Measurements from ENCODE around the gene KANSL3.

Gene KANSL3

DNA sequence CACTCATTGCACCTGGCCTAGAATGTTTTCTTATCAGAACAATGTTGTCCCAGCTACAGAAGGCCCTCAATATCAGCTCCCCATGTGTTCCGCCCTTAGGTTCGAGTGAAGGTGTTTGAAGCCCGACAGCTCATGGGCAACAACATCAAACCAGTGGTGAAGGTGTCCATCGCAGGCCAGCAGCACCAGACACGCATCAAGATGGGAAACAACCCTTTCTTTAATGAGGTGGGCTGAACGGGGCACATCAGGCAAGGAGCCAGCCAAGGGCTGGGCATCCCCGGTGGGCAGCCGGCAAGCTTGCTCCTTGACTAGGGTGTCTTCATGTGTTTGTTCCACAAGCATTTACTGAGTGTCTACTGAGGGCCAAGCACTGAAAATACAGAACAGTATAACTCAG lies 13.7 kb upstream of the KANSL3 start:
- DNase-seq = no peak

DNA sequence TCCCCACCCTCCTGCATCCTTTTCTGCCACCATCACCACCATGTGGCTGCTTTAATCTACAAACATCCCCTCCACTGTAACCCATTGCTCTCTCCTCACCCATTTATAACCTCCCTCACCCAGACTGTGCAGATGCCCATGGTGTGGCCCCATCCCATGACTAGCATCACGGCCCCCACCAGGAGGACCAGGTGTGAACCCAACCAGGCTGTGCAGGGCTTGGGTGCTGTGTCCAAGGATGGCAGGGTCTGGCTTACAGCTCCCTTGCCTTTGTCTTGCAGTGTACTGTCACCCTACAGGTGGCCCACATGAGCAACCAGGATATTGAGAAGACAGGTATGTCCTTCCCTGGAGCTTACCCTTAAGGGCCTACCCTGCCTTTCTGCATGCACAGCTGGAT lies 11.2 kb upstream of the KANSL3 start:
- DNase-seq = no peak

DNA sequence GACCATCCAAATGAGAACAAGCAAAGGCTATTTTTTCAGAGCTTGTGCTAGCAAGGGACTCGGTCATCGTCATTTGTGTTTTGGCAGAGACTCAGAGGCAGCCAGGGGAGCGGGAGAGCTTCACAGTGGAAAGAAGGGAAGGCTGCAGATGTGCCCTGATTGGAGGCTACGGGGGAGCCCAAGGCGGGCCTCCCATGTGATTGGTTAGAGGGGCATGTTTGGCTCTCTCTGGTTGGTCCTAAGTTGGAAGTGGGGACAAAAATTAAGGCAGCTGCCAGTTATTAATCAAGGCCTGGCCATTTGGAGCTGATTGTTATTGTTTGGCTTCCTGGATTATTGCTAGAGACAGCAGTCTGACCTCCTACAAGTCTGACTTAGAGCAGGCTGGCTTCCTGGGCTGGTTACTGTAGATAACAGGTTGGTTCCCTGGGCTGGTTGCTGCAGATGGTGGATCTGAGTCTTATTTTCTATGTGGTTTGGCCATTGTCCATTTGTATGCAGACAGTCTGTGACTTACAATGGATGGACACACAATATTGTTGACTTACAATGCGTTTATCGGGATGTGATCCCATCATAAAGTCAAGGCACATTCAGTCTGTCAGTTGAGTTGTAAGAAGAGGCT lies 10.3 kb upstream of the KANSL3 start:
- DNase-seq = no peak

DNA sequence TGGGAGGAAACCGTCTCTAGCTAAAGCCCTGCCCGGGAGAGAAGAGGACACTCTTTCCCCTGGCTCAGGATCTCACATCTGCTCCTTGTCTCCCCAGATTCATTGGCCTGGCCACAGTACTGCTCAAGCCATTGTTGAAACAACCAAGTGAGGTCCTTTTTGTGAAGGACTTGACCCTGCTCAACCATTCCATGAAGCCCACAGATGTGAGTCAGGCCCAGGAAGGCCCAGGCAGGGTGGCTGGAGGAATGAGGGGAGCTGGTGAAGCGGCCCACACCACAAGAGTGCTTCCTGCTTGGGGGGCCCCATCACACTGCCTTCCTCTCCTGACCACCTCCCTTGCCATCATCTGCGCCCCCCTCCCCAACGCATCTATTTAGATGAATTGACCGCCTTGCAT lies 9.6 kb upstream of the KANSL3 start:
- no peak for DNase-seq

- no peak for DNase-seq
These were observed 4.7 kb upstream of the KANSL3 start, which contains the start of gene FER1L5 for GRCh38 chr2:96642564-96643360. FER1L5 (plus strand) TSS chr2:96642764; CDS start chr2:96642837, 73 bp downstream.

GRCh38 chr2:96637385-96638143 lies 548 bp downstream of the KANSL3 start:
- peak; percentile 94 for DNase-seq

- DNase-seq = no peak
These were observed 1.5 kb downstream of the KANSL3 start for GRCh38 chr2:96636551-96637171.

DNA sequence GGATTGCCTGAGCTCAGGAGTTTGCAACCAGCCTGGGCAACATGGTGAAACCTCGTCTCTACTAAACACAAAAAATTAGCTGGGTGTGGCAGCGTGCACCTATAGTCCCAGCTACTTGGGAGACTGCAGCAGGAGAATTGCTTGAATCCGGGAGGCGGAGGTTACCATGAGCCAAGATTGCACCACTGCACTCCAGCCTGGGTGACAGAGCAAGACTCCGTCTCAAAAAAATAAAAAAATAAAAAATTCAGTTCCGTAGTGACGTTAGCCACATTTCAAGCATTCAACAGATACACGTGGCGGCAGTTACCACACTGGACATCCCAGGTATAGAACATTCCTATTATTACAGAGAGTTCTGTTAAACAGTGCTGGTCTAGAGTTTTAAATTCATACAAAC lies 4.5 kb downstream of the KANSL3 start:
- DNase-seq = no peak

- no peak for DNase-seq
These were observed 6.2 kb downstream of the KANSL3 start for GRCh38 chr2:96631804-96632435.

- no peak for DNase-seq
These were observed 11.6 kb downstream of the KANSL3 start for GRCh38 chr2:96626553-96626942.

GRCh38 chr2:96625571-96626552 lies 12.2 kb downstream of the KANSL3 start:
- no peak for DNase-seq

DNA sequence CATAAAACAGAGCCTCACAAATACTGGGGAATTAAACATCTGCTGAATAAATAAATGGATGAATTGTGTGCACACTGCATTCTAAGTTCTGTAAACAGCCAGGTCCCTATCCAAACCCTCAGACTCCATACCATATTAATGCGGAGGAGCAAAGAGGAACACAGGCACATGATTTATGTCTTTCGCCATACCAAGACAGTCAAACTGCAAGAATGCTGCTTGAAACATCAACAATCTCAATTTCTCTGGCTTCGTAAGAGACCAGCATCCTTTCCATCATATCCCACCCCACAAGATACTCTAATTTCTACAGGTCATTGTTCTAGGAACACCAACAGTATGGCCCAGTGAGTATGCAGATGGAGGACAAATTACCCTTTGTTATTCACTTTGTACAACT lies 15.0 kb downstream of the KANSL3 start:
- no peak for DNase-seq

DNA sequence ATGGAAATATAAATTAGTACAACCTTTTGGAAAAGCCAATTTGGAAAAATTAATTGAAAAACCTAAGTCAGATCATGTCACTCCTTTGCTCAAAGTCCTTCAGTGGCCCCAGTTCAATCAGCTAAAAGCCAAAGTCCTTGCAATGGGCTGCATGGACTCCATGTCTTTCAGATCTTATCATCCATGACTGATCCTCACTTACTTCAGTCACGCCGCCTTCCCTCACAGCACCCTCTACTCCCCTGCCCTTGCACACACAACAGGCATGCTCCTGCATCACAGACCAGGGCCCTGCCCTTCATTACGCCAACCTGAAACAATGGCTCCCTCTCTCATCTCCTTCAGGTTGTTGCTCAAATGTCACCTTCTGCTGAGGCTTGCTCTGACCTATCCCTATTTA lies 15.6 kb downstream of the KANSL3 start:
- DNase-seq = no peak

GRCh38 chr2:96618596-96619283 lies 19.4 kb downstream of the KANSL3 start:
- DNase-seq = no peak

DNA sequence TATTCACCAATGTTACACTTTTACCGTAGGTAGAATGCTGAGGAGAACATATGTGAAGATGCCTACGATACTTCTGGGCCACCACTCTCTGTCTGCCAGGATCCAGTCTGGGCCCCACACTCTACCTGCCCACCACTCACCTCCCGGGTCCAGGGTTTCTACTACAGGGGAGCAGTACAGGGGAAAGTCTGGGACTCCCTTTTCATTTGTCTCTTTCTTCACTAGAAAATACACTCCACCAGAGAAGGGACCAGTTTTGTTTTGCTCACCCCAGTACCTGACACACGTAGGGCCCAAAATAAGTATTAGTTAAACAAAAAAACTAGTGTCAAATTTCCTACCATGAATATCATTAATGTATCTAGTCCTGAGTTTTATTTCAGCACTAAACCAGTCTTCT lies 21.1 kb downstream of the KANSL3 start:
- no peak for DNase-seq

GRCh38 chr2:96616535-96616934 lies 21.6 kb downstream of the KANSL3 start:
- DNase-seq = no peak

DNA sequence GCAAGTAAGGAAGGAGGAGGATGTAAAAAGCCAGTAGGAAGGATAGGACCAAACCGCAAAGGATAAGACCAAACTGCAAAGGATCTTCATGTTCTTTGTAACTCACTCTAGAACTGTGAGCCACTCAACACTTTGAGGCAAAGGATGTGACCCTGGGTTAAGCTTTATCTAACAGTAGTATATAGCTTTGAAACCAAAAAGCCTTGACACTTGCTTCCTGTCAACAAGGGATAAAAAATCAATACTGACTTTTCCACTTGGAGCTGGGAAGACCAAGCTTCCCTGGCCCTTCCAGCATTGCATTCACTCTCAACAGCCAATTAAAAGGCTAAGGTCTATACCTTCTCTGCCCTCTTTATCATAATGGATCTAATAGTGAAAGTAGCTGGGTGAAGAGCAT lies 22.0 kb downstream of the KANSL3 start:
- no peak for DNase-seq

- no peak for DNase-seq
These were observed 29.4 kb downstream of the KANSL3 start for GRCh38 chr2:96608469-96609455.

DNA sequence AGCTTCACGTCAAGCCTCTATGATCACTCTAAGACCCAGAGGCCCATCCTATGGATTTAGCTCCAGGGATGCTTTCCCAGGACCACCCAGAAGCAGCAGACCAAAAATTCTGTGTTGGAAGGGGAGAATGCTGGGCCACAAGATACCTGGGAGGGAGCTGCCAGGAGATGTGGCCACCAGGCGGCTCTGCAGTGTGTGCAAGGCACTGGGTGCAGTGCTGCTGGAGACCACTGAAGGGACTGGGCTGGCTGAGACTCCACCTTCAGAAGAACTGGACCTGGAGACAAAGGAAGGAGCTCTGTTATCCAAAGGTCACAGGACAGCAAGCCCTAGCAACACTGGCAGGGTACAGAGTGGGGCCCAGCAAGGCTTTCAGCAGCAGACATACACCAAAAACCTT lies 34.0 kb downstream of the KANSL3 start:
- DNase-seq = no peak

Data from RPMI8226 (cell line).